HG02970 (cell line): ENCODE data around the gene PRRC2C.
"Not testable (repeated sequence)": the region's sequence is repeated elsewhere in the genome, so short reads cannot be mapped to it uniquely, and the experiment has no call there.

Experiments used
- ATAC-seq: cut with Tn5 transposase; IDR thresholded peaks from one replicate; pipeline ENCODE4 v1.9.1; 2021; ENCODE audit warnings: mild to moderate bottlenecking, moderate library complexity, moderate number of reproducible peaks; ENCODE audit not compliant: unreplicated experiment, low FRiP score

PRRC2C gene

DNA sequence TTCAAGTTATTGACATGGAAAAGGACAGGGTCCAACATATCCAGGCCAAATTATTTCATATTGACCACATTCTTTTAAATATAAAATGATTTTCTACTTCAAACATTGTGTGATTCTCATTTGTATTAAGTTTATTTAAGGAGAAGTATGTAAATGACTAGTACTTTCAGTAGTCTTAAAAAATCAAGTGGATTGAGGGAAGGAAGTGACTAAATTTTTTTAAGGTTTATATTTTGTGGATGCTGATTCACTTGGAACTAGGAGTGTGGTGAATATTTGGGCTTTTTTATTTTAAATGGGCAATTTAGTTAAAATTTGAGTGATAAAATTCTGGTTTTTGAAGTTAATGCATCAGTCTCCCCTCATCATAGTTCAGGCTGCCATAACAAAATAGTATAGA is 10.1 kb downstream of the PRRC2C start:
- ATAC-seq: no peak

- no peak for ATAC-seq
These were observed 15.0 kb downstream of the PRRC2C start for GRCh38 chr1:171500304-171500703.

GRCh38 chr1:171500803-171501202 is 15.5 kb downstream of the PRRC2C start:
- no peak for ATAC-seq

- no peak for ATAC-seq
These were observed 16.1 kb downstream of the PRRC2C start for GRCh38 chr1:171501305-171502024.

DNA sequence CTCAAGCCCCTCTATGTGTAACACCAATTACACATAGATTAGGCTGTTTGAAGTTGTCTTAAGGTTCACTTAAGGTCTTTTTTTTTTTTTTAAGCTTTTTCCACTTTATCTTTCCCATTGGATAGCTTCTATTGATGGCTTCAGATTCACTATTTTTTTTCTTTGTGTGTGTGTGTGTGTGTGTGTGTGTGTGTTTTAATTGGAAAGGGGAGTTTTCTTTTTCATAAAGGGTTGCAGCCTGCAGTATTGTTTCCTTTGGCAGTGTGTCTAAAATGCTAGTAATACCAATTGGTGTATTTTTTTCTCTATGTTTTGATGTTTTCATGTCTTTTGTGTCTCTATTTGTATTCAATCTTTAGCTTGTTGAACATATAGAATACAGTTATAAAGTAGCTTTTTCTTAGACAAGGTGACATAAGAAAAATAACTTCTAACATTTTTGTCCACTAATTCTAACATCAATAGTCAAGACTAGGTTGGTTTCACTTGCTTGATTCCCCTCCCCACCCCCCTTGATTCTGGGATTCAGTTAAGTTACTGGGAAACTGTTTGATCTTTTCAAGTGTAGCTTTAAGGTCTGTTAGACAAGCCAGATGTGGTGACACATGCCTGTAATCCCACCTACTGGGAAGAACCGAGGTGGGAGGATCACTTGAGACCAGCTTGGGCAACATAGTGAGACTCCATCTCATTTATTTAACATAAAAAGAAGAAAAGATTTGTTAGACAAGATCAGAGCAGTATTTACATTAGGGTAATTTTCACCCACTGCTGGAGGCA is 21.4 kb downstream of the PRRC2C start:
- no peak for ATAC-seq

GRCh38 chr1:171507435-171507834 is 22.1 kb downstream of the PRRC2C start:
- no peak for ATAC-seq

GRCh38 chr1:171509191-171509590 is 23.9 kb downstream of the PRRC2C start:
- no peak for ATAC-seq

GRCh38 chr1:171513743-171514142 is 28.4 kb downstream of the PRRC2C start:
- ATAC-seq: no peak

- no peak for ATAC-seq
These were observed 30.0 kb downstream of the PRRC2C start for GRCh38 chr1:171515299-171515698.

- no peak for ATAC-seq
These were observed 30.4 kb downstream of the PRRC2C start for GRCh38 chr1:171515741-171516140.

DNA sequence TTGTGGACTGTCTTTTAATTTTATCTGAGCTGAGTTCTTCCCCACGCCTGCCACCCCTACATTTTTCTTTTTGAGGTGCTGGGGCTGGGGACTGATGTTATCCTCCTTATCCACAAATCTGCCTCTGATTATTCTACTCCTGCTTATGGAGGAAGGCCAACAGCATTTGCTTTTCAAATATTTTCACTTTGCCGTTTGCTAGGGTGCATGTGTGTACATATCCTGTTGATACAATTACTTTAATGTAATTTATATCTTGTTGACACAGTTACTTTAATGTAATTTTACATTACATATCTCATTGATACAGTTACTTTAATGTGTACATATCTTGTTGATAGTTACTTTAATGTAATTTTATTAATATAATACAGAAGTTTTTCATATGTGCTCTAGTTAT is 36.2 kb downstream of the PRRC2C start:
- ATAC-seq: no peak

GRCh38 chr1:171530676-171531075 is 45.3 kb downstream of the PRRC2C start:
- no peak for ATAC-seq

- no peak for ATAC-seq
These were observed 47.2 kb downstream of the PRRC2C start for GRCh38 chr1:171532520-171532919.

GRCh38 chr1:171545523-171545922 is 60.2 kb downstream of the PRRC2C start:
- ATAC-seq: no peak

DNA sequence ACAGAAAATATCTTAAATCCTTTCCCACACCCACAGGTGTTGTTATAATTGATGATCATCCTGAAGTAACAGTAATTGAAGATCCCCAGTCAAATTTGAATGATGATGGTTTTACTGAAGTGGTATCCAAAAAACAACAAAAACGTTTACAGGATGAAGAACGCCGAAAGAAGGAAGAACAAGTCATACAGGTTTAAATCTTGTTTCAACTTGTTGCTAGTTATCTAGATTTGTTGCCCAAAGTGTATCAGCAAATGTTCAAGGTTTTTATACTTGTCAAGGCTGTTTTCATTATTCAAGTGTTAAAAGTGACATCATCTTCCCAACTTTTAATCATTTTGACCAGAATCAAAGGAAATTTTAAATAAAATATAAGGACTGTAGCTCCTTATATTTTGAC is 64.7 kb downstream of the PRRC2C start:
- no peak for ATAC-seq

GRCh38 chr1:171550598-171551100 is 65.3 kb downstream of the PRRC2C start:
- not testable (repeated sequence) for ATAC-seq

- ATAC-seq: not testable (repeated sequence)
These were observed 68.6 kb downstream of the PRRC2C start for GRCh38 chr1:171553960-171554359.

GRCh38 chr1:171563675-171564074 is 78.3 kb downstream of the PRRC2C start:
- ATAC-seq: no peak

DNA sequence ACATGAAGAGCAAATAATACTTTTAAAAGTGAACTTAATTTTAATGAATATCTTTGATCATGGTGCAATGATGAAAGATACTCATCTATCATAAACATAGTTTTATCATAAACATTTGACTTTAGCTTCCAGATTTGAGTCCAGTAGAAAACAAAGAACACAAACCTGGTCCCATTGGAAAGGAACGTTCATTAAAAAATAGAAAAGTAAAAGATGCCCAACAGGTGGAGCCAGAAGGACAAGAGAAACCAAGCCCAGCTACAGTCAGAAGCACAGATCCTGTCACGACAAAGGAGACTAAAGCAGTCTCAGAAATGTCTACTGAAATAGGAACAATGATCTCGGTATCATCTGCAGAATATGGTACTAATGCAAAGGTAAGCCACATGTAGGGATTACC is 81.1 kb downstream of the PRRC2C start:
- no peak for ATAC-seq

- no peak for ATAC-seq
These were observed 85.0 kb downstream of the PRRC2C start for GRCh38 chr1:171570295-171570694.

DNA sequence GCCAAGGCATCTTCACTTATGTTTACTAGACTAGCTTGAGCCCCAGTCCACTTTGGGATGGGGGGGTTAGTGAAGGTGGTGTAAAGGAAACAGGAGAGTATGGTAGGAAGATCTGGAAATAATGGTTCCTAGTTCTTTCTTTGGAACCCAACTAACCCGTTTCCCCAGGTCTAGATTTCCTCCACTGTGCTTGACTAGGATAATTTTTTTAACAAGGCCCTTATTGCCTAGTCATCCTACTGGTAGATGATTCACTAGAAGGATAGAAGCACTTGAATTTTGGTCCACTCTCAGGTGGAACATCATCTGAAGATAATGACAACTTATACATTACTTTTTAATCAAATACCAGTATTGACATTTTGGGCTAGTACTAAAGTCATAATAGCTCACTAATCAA is 90.8 kb downstream of the PRRC2C start:
- ATAC-seq: no peak

- no peak for ATAC-seq
These were observed 95.9 kb downstream of the PRRC2C start for GRCh38 chr1:171581226-171581625.
